Measurements from ENCODE around the gene PALLD.

PALLD gene

GRCh38 chr4:168562041-168562571 lies 65.3 kb downstream of the PALLD start:
- no peak for DNase-seq

GRCh38 chr4:168564023-168564422 lies 67.2 kb downstream of the PALLD start:
- DNase-seq, result no peak

GRCh38 chr4:168565130-168565529 lies 68.3 kb downstream of the PALLD start:
- DNase-seq, result no peak

GRCh38 chr4:168566726-168567125 lies 69.9 kb downstream of the PALLD start:
- DNase-seq, result no peak

- DNase-seq, result peak in 1 of 2 experiments; percentile 14
Measured at GRCh38 chr4:168569066-168569930, 72.4 kb downstream of the PALLD start.

- no peak for DNase-seq
Measured at GRCh38 chr4:168569931-168570276, 73.1 kb downstream of the PALLD start.

- no peak for DNase-seq
Measured at GRCh38 chr4:168570466-168570865, 73.6 kb downstream of the PALLD start.

- no peak for DNase-seq
Measured at GRCh38 chr4:168572002-168572401, 75.2 kb downstream of the PALLD start.

- no peak for DNase-seq
Measured at GRCh38 chr4:168573870-168574269, 77.0 kb downstream of the PALLD start.

- no peak for DNase-seq
Measured at GRCh38 chr4:168574581-168575295, 77.9 kb downstream of the PALLD start.

- no peak for DNase-seq
Measured at GRCh38 chr4:168575473-168575872, 78.6 kb downstream of the PALLD start.

GRCh38 chr4:168577624-168578023 lies 80.8 kb downstream of the PALLD start:
- no peak for DNase-seq

GRCh38 chr4:168580228-168580627 lies 83.4 kb downstream of the PALLD start:
- DNase-seq, result no peak

- DNase-seq, result no peak
Measured at GRCh38 chr4:168584321-168584771, 87.5 kb downstream of the PALLD start.

- DNase-seq, result peak; percentile 37 to 46
Measured at GRCh38 chr4:168585168-168586091, 88.6 kb downstream of the PALLD start.

GRCh38 chr4:168586926-168587325 lies 90.1 kb downstream of the PALLD start:
- DNase-seq, result no peak

- DNase-seq, result no peak
Measured at GRCh38 chr4:168587411-168588125, 90.7 kb downstream of the PALLD start.

GRCh38 chr4:168588916-168589531 lies 92.2 kb downstream of the PALLD start:
- DNase-seq, result no peak

GRCh38 chr4:168592676-168593075 lies 95.8 kb downstream of the PALLD start:
- no peak for DNase-seq

- DNase-seq, result no peak
Measured at GRCh38 chr4:168593399-168593798, 96.5 kb downstream of the PALLD start.

- DNase-seq, result no peak
Measured at GRCh38 chr4:168594121-168594520, 97.3 kb downstream of the PALLD start.

- DNase-seq, result no peak
Measured at GRCh38 chr4:168598191-168598590, 101.3 kb downstream of the PALLD start.
